ENCODE results near the gene ST3GAL2. TPM values are rescaled to one million over a fixed set of nuclear protein-coding genes. Genes with fewer than 3 reads are reported as not detected.

ST3GAL2 gene
- total RNA-seq, 1 experiment from 2014 or later = 9.7 TPM

- CTCF ChIA-PET = no interaction called here
- no peak for DNase-seq
- TF ChIP-seq CTCF (IDR thresholded peaks at IDR 0.05; ENCODE audit: unreplicated experiment) = no peak
- no TSS peak for BruUV-seq (replicated peaks)
- H3K27me3 Mint-ChIP-seq (ENCODE audit: unreplicated experiment) = no peaks in the 10 kb centered on the region
- H3K4me3 Mint-ChIP-seq (ENCODE audit: low read depth, unreplicated experiment) = no peak overlapping the region
- intact Hi-C loops (cut with micrococcal nuclease; ENCODE audit: unreplicated experiment) = no loop called here
- H3K4me1 Mint-ChIP-seq (ENCODE audit: low read depth, unreplicated experiment) = no peaks in the 10 kb centered on the region
- no peak overlapping the region for H3K27ac Mint-ChIP-seq (ENCODE audit: unreplicated experiment)
- H3K36me3 Mint-ChIP-seq (ENCODE audit: insufficient read depth, unreplicated experiment) = peaks cover 38% of the 10 kb centered on the region
- H3K9me3 Mint-ChIP-seq (ENCODE audit: low read depth, unreplicated experiment) = no peaks in the 10 kb centered on the region
These were observed 43.1 kb upstream of the ST3GAL2 start for GRCh38 chr16:70481929-70482536.

GRCh38 chr16:70480127-70481105 is 41.5 kb upstream of the ST3GAL2 start:
- TSS peak; percentile 56 for BruUV-seq (replicated peaks)
- Mint-ChIP-seq H3K4me3 (ENCODE audit: low read depth, unreplicated experiment) (no peak overlapping the region), H3K36me3 (ENCODE audit: insufficient read depth, unreplicated experiment) (peaks cover 32% of the 10 kb centered on the region), H3K4me1 (ENCODE audit: low read depth, unreplicated experiment) (peaks cover 14% of the 10 kb centered on the region), H3K9me3 (ENCODE audit: low read depth, unreplicated experiment) (no peaks in the 10 kb centered on the region), H3K27ac (ENCODE audit: unreplicated experiment) (no peak overlapping the region), H3K27me3 (ENCODE audit: unreplicated experiment) (no peaks in the 10 kb centered on the region)
- TF ChIP-seq CTCF (IDR thresholded peaks at IDR 0.05; ENCODE audit: unreplicated experiment) = no peak
- no peak for DNase-seq
- CTCF ChIA-PET = interaction anchor here (0.6 kb wide), 1 partner anchor 63 kb away, joined by 11 read pairs; no protein-coding TSS in a partner anchor
- intact Hi-C loops (cut with micrococcal nuclease; ENCODE audit: unreplicated experiment) = no loop called here

- H3K4me1 Mint-ChIP-seq (ENCODE audit: low read depth, unreplicated experiment) = peaks cover 14% of the 10 kb centered on the region
- no peaks in the 10 kb centered on the region for H3K9me3 Mint-ChIP-seq (ENCODE audit: low read depth, unreplicated experiment)
- no peak overlapping the region for H3K27ac Mint-ChIP-seq (ENCODE audit: unreplicated experiment)
- no TSS peak for BruUV-seq (replicated peaks)
- intact Hi-C loops (cut with micrococcal nuclease; ENCODE audit: unreplicated experiment) = no loop called here
- CTCF ChIA-PET = no interaction called here
- H3K4me3 Mint-ChIP-seq (ENCODE audit: low read depth, unreplicated experiment) = no peak overlapping the region
- no peak for TF ChIP-seq CTCF (IDR thresholded peaks at IDR 0.05; ENCODE audit: unreplicated experiment)
- DNase-seq = no peak
- H3K36me3 Mint-ChIP-seq (ENCODE audit: insufficient read depth, unreplicated experiment) = peaks cover 32% of the 10 kb centered on the region
- H3K27me3 Mint-ChIP-seq (ENCODE audit: unreplicated experiment) = no peaks in the 10 kb centered on the region
These were observed 40.0 kb upstream of the ST3GAL2 start for GRCh38 chr16:70478912-70479341.

GRCh38 chr16:70478169-70478568 is 39.3 kb upstream of the ST3GAL2 start:
- no TSS peak for BruUV-seq (replicated peaks)
- Mint-ChIP-seq H3K27ac (ENCODE audit: unreplicated experiment) (no peak overlapping the region), H3K9me3 (ENCODE audit: low read depth, unreplicated experiment) (no peaks in the 10 kb centered on the region), H3K4me3 (ENCODE audit: low read depth, unreplicated experiment) (no peak overlapping the region), H3K27me3 (ENCODE audit: unreplicated experiment) (no peaks in the 10 kb centered on the region), H3K36me3 (ENCODE audit: insufficient read depth, unreplicated experiment) (peaks cover 32% of the 10 kb centered on the region), H3K4me1 (ENCODE audit: low read depth, unreplicated experiment) (peaks cover 14% of the 10 kb centered on the region)
- TF ChIP-seq CTCF (IDR thresholded peaks at IDR 0.05; ENCODE audit: unreplicated experiment) = no peak
- intact Hi-C loops (cut with micrococcal nuclease; ENCODE audit: unreplicated experiment) = no loop called here
- CTCF ChIA-PET = interaction anchor here (1.0 to 2.3 kb wide), 2 partner anchors 70 to 98 kb away, joined by 6 to 13 read pairs; no protein-coding TSS in a partner anchor
- DNase-seq = no peak
